Fibroblast of skin of right biceps (primary cell): ENCODE results near the gene SLC2A9.
A peak's percentile ranks its signal among the peaks of the same experiment; 100 is the strongest.

Experiments used
- DNase-seq: peaks from one replicate; pipeline ENCODE4 v3.0.0-alpha.2; 2013

SLC2A9 gene

GRCh38 chr4:10020871-10021652, at the start of gene SLC2A9:
TSS of gene SLC2A9 (minus strand) at chr4:10021497. CDS start at chr4:10021429, 68 bp downstream.
- DNase-seq, result peak; percentile 35

GRCh38 chr4:10069075-10069642, 47.9 kb upstream of the SLC2A9 start:
- no peak for DNase-seq

GRCh38 chr4:10066670-10067651, 45.7 kb upstream of the SLC2A9 start:
- DNase-seq, result no peak

- no peak for DNase-seq
Observed at GRCh38 chr4:10066206-10066605, 44.9 kb upstream of the SLC2A9 start.

GRCh38 chr4:10063544-10064300, 42.4 kb upstream of the SLC2A9 start:
- peak; percentile 62 for DNase-seq

GRCh38 chr4:10061650-10062415, 40.5 kb upstream of the SLC2A9 start:
- peak; percentile 50 for DNase-seq

GRCh38 chr4:10058371-10058770, 37.1 kb upstream of the SLC2A9 start:
- DNase-seq, result no peak

GRCh38 chr4:10057023-10057395, 35.7 kb upstream of the SLC2A9 start:
- no peak for DNase-seq

GRCh38 chr4:10056334-10057022, 35.2 kb upstream of the SLC2A9 start:
- DNase-seq, result no peak

GRCh38 chr4:10055871-10056270, 34.6 kb upstream of the SLC2A9 start:
- no peak for DNase-seq

- DNase-seq, result no peak
Observed at GRCh38 chr4:10054571-10055041, 33.3 kb upstream of the SLC2A9 start.

- DNase-seq, result no peak
Observed at GRCh38 chr4:10053635-10054453, 32.5 kb upstream of the SLC2A9 start.

- no peak for DNase-seq
Observed at GRCh38 chr4:10051517-10052135, 30.3 kb upstream of the SLC2A9 start.

- DNase-seq, result no peak
Observed at GRCh38 chr4:10050721-10051120, 29.4 kb upstream of the SLC2A9 start.

GRCh38 chr4:10050261-10050661, 29.0 kb upstream of the SLC2A9 start:
- DNase-seq, result no peak

GRCh38 chr4:10048941-10049697, 27.8 kb upstream of the SLC2A9 start:
- no peak for DNase-seq

- DNase-seq, result no peak
Observed at GRCh38 chr4:10047967-10048366, 26.7 kb upstream of the SLC2A9 start.

GRCh38 chr4:10046471-10046870, 25.2 kb upstream of the SLC2A9 start:
- no peak for DNase-seq

- DNase-seq, result peak; percentile 95
Observed at GRCh38 chr4:10045481-10045880, 24.2 kb upstream of the SLC2A9 start.
